Measurements from ENCODE around the gene MSRB2.

Gene MSRB2

GRCh38 chr10:23150610-23151009, 55.2 kb downstream of the MSRB2 start:
- Mint-ChIP-seq H3K27me3 (ENCODE audit: low read depth, poor library complexity) (peaks cover 32% of the 10 kb centered on the region), H3K4me1 (peaks cover 11% of the 10 kb centered on the region), H3K9me3 (peaks cover 6% of the 10 kb centered on the region), H3K36me3 (ENCODE audit: low read depth) (no peaks in the 10 kb centered on the region), H3K27ac (no peak overlapping the region), H3K4me3 (no peak overlapping the region)
- no peak for TF ChIP-seq CTCF (IDR thresholded peaks at IDR 0.05)
- no peak for DNase-seq

GRCh38 chr10:23151071-23151470, 55.7 kb downstream of the MSRB2 start:
- peaks cover 36% of the 10 kb centered on the region for H3K27me3 Mint-ChIP-seq (ENCODE audit: low read depth, poor library complexity)
- H3K27ac Mint-ChIP-seq, result no peak overlapping the region
- no peaks in the 10 kb centered on the region for H3K36me3 Mint-ChIP-seq (ENCODE audit: low read depth)
- peaks cover 13% of the 10 kb centered on the region for H3K4me1 Mint-ChIP-seq
- TF ChIP-seq CTCF (IDR thresholded peaks at IDR 0.05), result no peak
- H3K4me3 Mint-ChIP-seq, result no peak overlapping the region
- no peak for DNase-seq
- peaks cover 6% of the 10 kb centered on the region for H3K9me3 Mint-ChIP-seq

GRCh38 chr10:23155169-23155568, 59.8 kb downstream of the MSRB2 start:
- no peaks in the 10 kb centered on the region for H3K36me3 Mint-ChIP-seq (ENCODE audit: low read depth)
- H3K27ac Mint-ChIP-seq, result no peak overlapping the region
- no peak for DNase-seq
- no peak for TF ChIP-seq CTCF (IDR thresholded peaks at IDR 0.05)
- peaks cover 40% of the 10 kb centered on the region for H3K4me1 Mint-ChIP-seq
- no peak overlapping the region for H3K4me3 Mint-ChIP-seq
- peaks cover 45% of the 10 kb centered on the region for H3K27me3 Mint-ChIP-seq (ENCODE audit: low read depth, poor library complexity)
- peaks cover 6% of the 10 kb centered on the region for H3K9me3 Mint-ChIP-seq

- Mint-ChIP-seq H3K27ac (no peak overlapping the region), H3K27me3 (ENCODE audit: low read depth, poor library complexity) (peaks cover 51% of the 10 kb centered on the region), H3K36me3 (ENCODE audit: low read depth) (no peaks in the 10 kb centered on the region), H3K4me1 (peaks cover 40% of the 10 kb centered on the region), H3K9me3 (peaks cover 6% of the 10 kb centered on the region), H3K4me3 (peak overlapping the region; percentile 37)
- no peak for DNase-seq
- TF ChIP-seq CTCF (IDR thresholded peaks at IDR 0.05), result no peak
Measured at GRCh38 chr10:23156447-23157150, 61.2 kb downstream of the MSRB2 start.

GRCh38 chr10:23157239-23157681, 61.9 kb downstream of the MSRB2 start:
- no peak for TF ChIP-seq CTCF (IDR thresholded peaks at IDR 0.05)

More at GRCh38 chr10:23157239-23157681, 61.9 kb downstream of the MSRB2 start:
- H3K27ac Mint-ChIP-seq, result no peak overlapping the region
- DNase-seq, result peak; percentile 49
- H3K4me1 Mint-ChIP-seq, result peaks cover 40% of the 10 kb centered on the region
- peaks cover 6% of the 10 kb centered on the region for H3K9me3 Mint-ChIP-seq
- peak overlapping the region; percentile 22 for H3K4me3 Mint-ChIP-seq
- peaks cover 55% of the 10 kb centered on the region for H3K27me3 Mint-ChIP-seq (ENCODE audit: low read depth, poor library complexity)
- no peaks in the 10 kb centered on the region for H3K36me3 Mint-ChIP-seq (ENCODE audit: low read depth)

Measured in nephron progenitor cell (in vitro differentiated cells).